Measurements from ENCODE around the gene C9orf50.

C9orf50 gene

DNA sequence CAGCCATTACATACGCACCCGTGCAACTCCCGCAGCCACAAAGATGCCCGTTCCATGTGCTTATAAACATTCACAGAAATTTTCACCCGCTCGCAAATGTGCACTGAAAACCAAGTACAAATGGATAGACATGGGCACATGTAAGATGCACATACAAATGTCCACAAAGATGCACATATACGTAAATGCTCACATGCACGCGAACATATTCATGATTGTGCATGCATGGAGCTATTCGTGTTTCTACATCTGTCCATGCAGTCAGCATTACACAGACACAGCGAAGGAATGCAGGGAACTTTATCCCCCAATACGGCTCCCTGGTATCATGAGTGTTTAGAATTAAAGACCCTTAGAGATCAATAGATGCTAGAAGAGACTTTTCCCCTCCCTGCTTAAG, 58.4 kb downstream of the C9orf50 start:
- no peak for DNase-seq (ENCODE audit: low read depth)
- no peak overlapping the region for H3K4me3 ChIP-seq (ENCODE audit: low read depth, low read length)
- TF ChIP-seq, protein P1, sequence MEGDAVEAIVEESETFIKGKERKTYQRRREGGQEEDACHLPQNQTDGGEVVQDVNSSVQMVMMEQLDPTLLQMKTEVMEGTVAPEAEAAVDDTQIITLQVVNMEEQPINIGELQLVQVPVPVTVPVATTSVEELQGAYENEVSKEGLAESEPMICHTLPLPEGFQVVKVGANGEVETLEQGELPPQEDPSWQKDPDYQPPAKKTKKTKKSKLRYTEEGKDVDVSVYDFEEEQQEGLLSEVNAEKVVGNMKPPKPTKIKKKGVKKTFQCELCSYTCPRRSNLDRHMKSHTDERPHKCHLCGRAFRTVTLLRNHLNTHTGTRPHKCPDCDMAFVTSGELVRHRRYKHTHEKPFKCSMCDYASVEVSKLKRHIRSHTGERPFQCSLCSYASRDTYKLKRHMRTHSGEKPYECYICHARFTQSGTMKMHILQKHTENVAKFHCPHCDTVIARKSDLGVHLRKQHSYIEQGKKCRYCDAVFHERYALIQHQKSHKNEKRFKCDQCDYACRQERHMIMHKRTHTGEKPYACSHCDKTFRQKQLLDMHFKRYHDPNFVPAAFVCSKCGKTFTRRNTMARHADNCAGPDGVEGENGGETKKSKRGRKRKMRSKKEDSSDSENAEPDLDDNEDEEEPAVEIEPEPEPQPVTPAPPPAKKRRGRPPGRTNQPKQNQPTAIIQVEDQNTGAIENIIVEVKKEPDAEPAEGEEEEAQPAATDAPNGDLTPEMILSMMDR (conservative IDR thresholded peaks at IDR 0.05; ENCODE audit: low read depth, low read length) = no peak
